ENCODE data around the gene HOXC6. TPM values are rescaled to one million over a fixed set of nuclear protein-coding genes. Genes with fewer than 3 reads are reported as not detected.

The HOXC6 gene
- total RNA-seq, 1 donor from 2014 or later, result 2.7 TPM

DNA sequence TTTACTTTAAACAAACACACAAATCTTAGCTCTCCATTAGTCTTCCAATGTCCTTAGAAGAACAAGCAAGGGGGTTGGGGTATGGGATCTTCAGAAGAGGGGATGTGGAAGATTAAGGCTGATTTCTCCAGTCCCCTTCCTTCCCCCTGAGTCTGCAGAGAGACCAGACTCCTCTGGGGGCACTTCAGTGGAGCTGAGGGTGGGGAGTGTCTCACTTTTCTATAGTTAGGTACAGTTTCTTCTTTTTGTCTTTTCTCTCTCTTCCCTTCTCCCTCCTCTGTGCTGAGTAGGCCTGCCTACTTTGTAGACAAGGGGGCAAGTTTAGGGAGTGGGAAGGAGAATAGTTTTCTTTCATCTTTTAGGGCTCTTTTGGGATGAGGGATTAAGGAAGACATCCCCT lies 27.9 kb downstream of the HOXC6 start:
- DNase-seq (ENCODE audit: low read depth), result no peak
- no peak overlapping the region for H3K4me3 ChIP-seq (ENCODE audit: low read depth, low read length)
- TF ChIP-seq, protein P1, sequence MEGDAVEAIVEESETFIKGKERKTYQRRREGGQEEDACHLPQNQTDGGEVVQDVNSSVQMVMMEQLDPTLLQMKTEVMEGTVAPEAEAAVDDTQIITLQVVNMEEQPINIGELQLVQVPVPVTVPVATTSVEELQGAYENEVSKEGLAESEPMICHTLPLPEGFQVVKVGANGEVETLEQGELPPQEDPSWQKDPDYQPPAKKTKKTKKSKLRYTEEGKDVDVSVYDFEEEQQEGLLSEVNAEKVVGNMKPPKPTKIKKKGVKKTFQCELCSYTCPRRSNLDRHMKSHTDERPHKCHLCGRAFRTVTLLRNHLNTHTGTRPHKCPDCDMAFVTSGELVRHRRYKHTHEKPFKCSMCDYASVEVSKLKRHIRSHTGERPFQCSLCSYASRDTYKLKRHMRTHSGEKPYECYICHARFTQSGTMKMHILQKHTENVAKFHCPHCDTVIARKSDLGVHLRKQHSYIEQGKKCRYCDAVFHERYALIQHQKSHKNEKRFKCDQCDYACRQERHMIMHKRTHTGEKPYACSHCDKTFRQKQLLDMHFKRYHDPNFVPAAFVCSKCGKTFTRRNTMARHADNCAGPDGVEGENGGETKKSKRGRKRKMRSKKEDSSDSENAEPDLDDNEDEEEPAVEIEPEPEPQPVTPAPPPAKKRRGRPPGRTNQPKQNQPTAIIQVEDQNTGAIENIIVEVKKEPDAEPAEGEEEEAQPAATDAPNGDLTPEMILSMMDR (conservative IDR thresholded peaks at IDR 0.05; ENCODE audit: low read depth, low read length), result no peak

DNA sequence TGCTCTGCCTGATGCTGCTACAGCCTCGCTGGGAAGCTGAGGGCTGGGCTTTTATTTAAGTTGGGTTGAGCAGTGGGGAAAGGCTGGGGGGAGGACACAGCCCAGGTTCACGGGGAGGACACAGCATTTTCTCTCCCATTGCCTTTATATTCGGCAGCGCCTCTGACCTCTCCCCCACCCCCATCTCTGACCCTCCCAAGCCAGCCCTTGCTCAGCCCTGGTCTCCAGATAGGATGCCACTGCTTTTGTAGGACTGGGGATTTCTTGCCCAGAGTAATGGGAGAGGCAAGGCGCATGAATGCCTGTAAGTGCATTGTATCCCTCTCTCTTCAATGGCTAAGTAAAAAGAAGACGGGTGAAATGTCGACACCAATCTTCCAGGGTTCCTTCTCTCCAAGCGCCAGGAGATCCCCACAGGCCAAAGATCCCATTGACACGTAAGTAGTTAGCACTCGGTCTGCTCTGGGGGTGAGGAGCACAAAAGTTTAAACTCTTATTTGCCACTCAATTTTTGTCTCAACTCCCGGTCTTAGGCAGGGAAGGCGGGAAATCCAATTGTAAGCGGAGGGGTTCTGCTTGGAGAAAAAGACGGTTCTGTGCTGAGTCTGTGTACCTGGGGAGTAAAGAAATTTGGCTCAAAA lies 30.0 kb downstream of the HOXC6 start:
- no peak for DNase-seq (ENCODE audit: low read depth)
- no peak overlapping the region for H3K4me3 ChIP-seq (ENCODE audit: low read depth, low read length)
- TF ChIP-seq, protein P1 (conservative IDR thresholded peaks at IDR 0.05; ENCODE audit: low read depth, low read length), result no peak

DNA sequence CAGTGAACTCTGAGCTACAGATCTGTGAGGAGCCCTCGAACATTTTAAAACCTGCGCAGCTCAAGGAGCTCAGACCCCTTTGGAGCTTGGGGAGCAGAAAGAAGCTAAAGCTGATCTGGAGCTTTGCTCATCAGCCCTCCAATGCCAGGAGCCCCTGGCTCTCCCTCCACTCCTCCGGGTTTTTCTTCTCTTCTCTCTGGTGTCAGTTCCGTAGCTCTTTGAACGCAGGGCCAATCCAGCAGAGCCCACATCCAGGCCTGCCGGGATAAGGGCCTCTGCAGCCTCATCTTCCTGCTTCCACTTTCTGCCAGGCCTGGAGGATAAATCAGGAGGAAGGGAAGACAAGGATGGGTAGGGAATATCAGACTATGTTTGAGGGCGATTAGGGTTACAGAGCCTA lies 31.4 kb downstream of the HOXC6 start:
- H3K4me3 ChIP-seq (ENCODE audit: low read depth, low read length), result no peak overlapping the region

DNA sequence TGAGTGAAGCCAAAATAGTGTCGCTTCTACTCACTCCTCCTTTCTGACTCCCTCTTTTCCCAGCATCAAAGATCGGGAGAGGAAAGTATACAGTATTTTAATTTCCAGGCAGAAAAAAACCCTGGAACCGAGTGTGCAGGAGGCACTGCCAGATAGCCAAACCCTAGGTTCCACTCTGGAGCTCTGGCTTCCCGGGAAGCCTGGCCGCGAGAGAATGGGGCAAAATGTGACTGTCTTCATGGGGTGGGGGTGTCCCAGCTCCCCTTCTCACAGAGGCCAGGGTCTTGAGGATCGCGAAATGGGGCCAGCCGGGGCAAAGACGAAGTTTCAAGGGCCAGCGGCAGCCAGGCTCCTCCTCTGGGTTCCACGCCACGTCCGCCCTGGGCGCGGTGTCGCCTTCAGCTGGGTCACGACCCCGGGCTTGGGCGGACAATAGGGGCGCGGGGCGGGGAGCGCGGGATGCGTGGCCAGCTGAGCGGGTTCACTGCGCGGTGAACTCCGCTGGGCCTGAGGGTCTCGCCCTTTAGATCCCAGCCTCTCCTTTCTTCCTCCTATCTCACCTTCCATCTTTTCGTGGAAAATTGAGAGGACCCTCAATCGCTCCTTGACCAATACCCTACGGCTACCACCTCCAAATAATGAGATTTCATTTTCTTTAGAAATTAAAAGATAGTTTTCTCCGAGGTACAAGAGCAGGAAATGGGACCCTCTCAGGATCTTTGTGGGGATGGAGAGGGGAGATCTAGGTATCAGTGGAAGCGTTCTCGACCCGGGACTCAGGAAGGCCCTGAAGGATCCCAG lies 32.1 kb downstream of the HOXC6 start:
- TF ChIP-seq, protein P1 (conservative IDR thresholded peaks at IDR 0.05; ENCODE audit: low read depth, low read length), result no peak
- DNase-seq (ENCODE audit: low read depth), result no peak
- no peak overlapping the region for H3K4me3 ChIP-seq (ENCODE audit: low read depth, low read length)

More for the DNA sequence above, 31.4 kb downstream of the HOXC6 start:
- TF ChIP-seq, protein P1 (conservative IDR thresholded peaks at IDR 0.05; ENCODE audit: low read depth, low read length), result no peak
- DNase-seq (ENCODE audit: low read depth), result no peak

DNA sequence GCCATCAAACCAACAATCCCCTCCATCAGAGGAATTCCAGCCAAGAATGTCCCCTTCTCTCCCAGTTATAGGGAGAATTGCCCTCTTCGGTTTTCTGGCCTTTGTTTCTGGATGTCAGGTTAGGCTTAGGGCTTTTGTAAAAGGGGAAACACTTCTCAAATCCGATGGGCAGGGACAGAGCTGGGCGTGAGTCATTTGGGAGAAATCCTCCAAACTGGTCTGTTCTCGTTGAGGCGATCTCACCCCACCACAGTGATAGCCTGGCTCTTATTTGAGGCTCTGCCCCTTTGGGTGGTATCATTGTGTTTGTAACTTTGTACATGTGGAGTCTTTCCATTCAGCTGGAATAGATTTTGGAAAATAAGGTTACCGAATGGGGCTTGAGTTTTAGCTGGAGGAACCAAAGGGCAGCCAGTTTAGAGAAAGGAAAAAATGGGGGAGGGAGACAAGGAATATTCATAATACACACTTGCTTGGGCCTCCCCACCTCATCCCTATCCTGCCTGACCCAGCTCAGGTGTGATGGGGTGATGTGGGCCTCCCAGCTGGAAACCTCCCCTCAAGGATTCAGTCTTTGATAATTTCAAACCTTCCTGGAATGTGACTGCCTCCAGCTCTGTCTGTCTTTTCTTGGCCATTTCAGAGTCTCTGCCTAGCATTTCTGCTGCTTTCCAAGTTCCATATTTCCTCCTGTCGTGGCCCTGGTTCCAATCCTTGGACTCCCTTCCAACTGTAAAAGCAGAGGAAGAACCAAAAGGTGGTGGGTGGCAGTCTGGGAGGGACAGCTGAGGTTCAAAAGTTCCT lies 32.9 kb downstream of the HOXC6 start:
- DNase-seq (ENCODE audit: low read depth), result no peak
- no peak overlapping the region for H3K4me3 ChIP-seq (ENCODE audit: low read depth, low read length)
- TF ChIP-seq, protein P1 (conservative IDR thresholded peaks at IDR 0.05; ENCODE audit: low read depth, low read length), result no peak

DNA sequence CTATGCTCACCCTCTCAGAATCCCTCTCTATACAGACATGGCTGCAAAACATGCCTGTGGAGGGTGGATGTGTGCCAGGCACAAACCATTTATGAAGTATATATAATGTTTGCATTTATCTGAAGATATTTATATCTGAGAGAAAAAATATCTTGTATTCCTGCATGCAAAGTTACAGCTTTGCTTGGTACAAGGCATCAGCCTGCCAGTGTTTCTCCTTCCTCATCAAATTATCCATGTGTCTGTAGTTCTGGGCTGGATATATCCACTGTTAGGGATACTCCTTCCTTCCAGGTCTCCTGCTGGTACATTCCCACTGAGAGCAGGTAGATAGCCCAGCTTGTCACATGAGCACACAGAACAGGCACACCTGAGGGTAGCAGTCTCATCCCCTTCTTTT lies 37.4 kb downstream of the HOXC6 start:
- TF ChIP-seq, protein P1 (conservative IDR thresholded peaks at IDR 0.05; ENCODE audit: low read depth, low read length), result no peak
- no peak for DNase-seq (ENCODE audit: low read depth)
- no peak overlapping the region for H3K4me3 ChIP-seq (ENCODE audit: low read depth, low read length)

Measured in epithelial cell of proximal tubule (primary cell).